ENCODE measurements around the gene PIK3R2.

The PIK3R2 gene

GRCh38 chr19:18126097-18126496, 26.9 kb upstream of the PIK3R2 start:
- DNase-seq, result no peak

GRCh38 chr19:18128044-18128443, 24.9 kb upstream of the PIK3R2 start:
- DNase-seq, result no peak

GRCh38 chr19:18128805-18129204, 24.2 kb upstream of the PIK3R2 start:
- DNase-seq, result no peak

- no peak for DNase-seq
Observed at GRCh38 chr19:18130523-18131242, 22.3 kb upstream of the PIK3R2 start.

- no peak for DNase-seq
Observed at GRCh38 chr19:18131841-18132596, 20.9 kb upstream of the PIK3R2 start.

- DNase-seq, result no peak
Observed at GRCh38 chr19:18135712-18136584, 17.0 kb upstream of the PIK3R2 start.

GRCh38 chr19:18137242-18137641, 15.7 kb upstream of the PIK3R2 start:
- DNase-seq, result no peak

GRCh38 chr19:18137657-18138339, 15.2 kb upstream of the PIK3R2 start:
- DNase-seq, result no peak

- no peak for DNase-seq
Observed at GRCh38 chr19:18140473-18140872, 12.5 kb upstream of the PIK3R2 start.

- DNase-seq, result no peak
Observed at GRCh38 chr19:18141031-18141430, 11.9 kb upstream of the PIK3R2 start.

- DNase-seq, result no peak
Observed at GRCh38 chr19:18143902-18144301, 9.1 kb upstream of the PIK3R2 start.

- DNase-seq, result no peak
Observed at GRCh38 chr19:18144361-18144760, 8.6 kb upstream of the PIK3R2 start.

GRCh38 chr19:18144906-18145305, 8.1 kb upstream of the PIK3R2 start:
- no peak for DNase-seq

- no peak for DNase-seq
Observed at GRCh38 chr19:18145391-18145999, 7.5 kb upstream of the PIK3R2 start.

GRCh38 chr19:18147396-18147795, 5.6 kb upstream of the PIK3R2 start:
- no peak for DNase-seq

- no peak for DNase-seq
Observed at GRCh38 chr19:18149596-18149975, 3.4 kb upstream of the PIK3R2 start.

- no peak for DNase-seq
Observed at GRCh38 chr19:18150776-18151624, 2.0 kb upstream of the PIK3R2 start.

- peak; percentile 89 to 98 (median 96) for DNase-seq
Observed at GRCh38 chr19:18152442-18152816, 534 bp upstream of the PIK3R2 start.

- DNase-seq, result peak in 1 of 4 experiments; percentile 38
Observed at GRCh38 chr19:18153556-18154134, 682 bp downstream of the PIK3R2 start.

GRCh38 chr19:18155095-18156087, 2.4 kb downstream of the PIK3R2 start:
- no peak for DNase-seq
